H1 (cell line): ENCODE measurements around the gene TM2D1. TPM values are rescaled to one million over a fixed set of nuclear protein-coding genes. Genes with fewer than 3 reads are reported as not detected.

Source experiments
- CTCF ChIA-PET: fragments of 300-600 bp; sonication (Branson Sonifier 250); formaldehyde crosslinking; loops from one replicate; lab custom pipeline; 2021; ENCODE audit not compliant: partially characterized antibody; lab: Charles Lee
- POLR2A ChIA-PET: fragments of 300-600 bp; sonication (Branson Sonifier 250); formaldehyde crosslinking; loops from one replicate; lab custom pipeline; 2021; ENCODE audit warnings: inconsistent platforms; ENCODE audit not compliant: partially characterized antibody; lab: Charles Lee
- DNase-seq, 2 experiments: peaks; one replicate each; pipeline versions ENCODE4 v3.0.0 to v3.0.0-alpha.2; 2010 to 2022; ENCODE audit warnings: low spot score in 2 of 2, low read depth in 1 of 2, mixed read lengths in 1 of 2
- FAIRE-seq: peaks from 2 replicates; lab custom pipeline; 2011; peaks lifted over from hg19 to GRCh38; lab: Jason Lieb, UNC
- H2AFZ ChIP-seq: 2 replicates; pipeline ENCODE4 v1.8.1; 2012; ENCODE audit warnings: low read length, inconsistent platforms
- H2AK5ac ChIP-seq: 2 replicates; pipeline ENCODE4 v1.6.1; 2013; ENCODE audit warnings: low read depth, low read length
- H2BK120ac ChIP-seq: replicated peaks from 2 replicates; pipeline ENCODE3; 2013; ENCODE audit warnings: low read depth, low read length, inconsistent platforms
- H2BK12ac ChIP-seq: 2 replicates; pipeline ENCODE4 v1.6.1; 2013; ENCODE audit warnings: low read depth, low read length
- H2BK15ac ChIP-seq: 2 replicates; pipeline ENCODE4 v1.6.1; 2013; ENCODE audit warnings: low read length
- H2BK20ac ChIP-seq: 2 replicates; pipeline ENCODE4 v1.6.1; 2013; ENCODE audit warnings: low read length
- H2BK5ac ChIP-seq: 2 replicates; pipeline ENCODE4 v1.6.1; 2013; ENCODE audit warnings: low read depth, low read length
- H3K14ac ChIP-seq: 2 replicates; pipeline ENCODE4 v1.6.1; 2013; ENCODE audit warnings: inconsistent platforms; ENCODE audit not compliant: insufficient read length
- H3K18ac ChIP-seq: 2 replicates; pipeline ENCODE4 v1.6.1; 2013; ENCODE audit warnings: low read length; ENCODE audit errors: extremely low read depth
- H3K23ac ChIP-seq: 2 replicates; pipeline ENCODE4 v1.6.1; 2013; ENCODE audit warnings: inconsistent platforms; ENCODE audit not compliant: insufficient read length
- H3K23me2 ChIP-seq: 2 replicates; pipeline ENCODE4 v1.6.1; 2013; ENCODE audit warnings: low read depth, low read length
- H3K27ac ChIP-seq: 2 replicates; pipeline ENCODE4 v1.6.1; 2011; ENCODE audit warnings: low read depth, low read length, inconsistent platforms
- H3K27me3 ChIP-seq, 4 experiments: replicated peaks in 1 of 4; 1 replicate in 1 of 4; 2 replicates in 3 of 4; pipeline versions ENCODE4 v1.6.1 to v1.8.1; 2011 to 2013; ENCODE audit warnings: low read length in 3 of 4, mild to moderate bottlenecking in 3 of 4, inconsistent platforms in 2 of 4, mixed read lengths in 2 of 4, moderate library complexity in 1 of 4; ENCODE audit not compliant: control insufficient read depth in 3 of 4, insufficient read depth in 3 of 4; ENCODE audit errors: extremely low read depth in 1 of 4
- H3K36me3 ChIP-seq, 4 experiments: 2 replicates each; pipeline versions ENCODE4 v1.6.1 to v1.8.1; 2011 to 2013; ENCODE audit warnings: mild to moderate bottlenecking in 4 of 4, low read length in 3 of 4, moderate library complexity in 2 of 4, control low read depth in 1 of 4, inconsistent platforms in 1 of 4; ENCODE audit not compliant: insufficient read depth in 4 of 4, control insufficient read depth in 2 of 4
- H3K4ac ChIP-seq: replicated peaks from 2 replicates; pipeline ENCODE3; 2013; ENCODE audit warnings: low read length, low read depth, mixed read lengths, inconsistent platforms; ENCODE audit not compliant: insufficient read length
- H3K4me1 ChIP-seq, 4 experiments: replicated peaks in 1 of 4; 1 replicate in 1 of 4; 2 replicates in 3 of 4; pipeline versions ENCODE4 v1.6.1 to v1.8.1; 2011 to 2013; ENCODE audit warnings: low read length in 3 of 4, inconsistent platforms in 2 of 4, mixed read lengths in 1 of 4; ENCODE audit not compliant: insufficient read depth in 4 of 4, control insufficient read depth in 3 of 4
- H3K4me2 ChIP-seq, 2 experiments: 2 replicates each; pipeline versions ENCODE4 v1.6.1 to v1.8.1; 2011 to 2013; ENCODE audit warnings: low read depth in 2 of 2, low read length in 2 of 2, control low read depth in 1 of 2, inconsistent platforms in 1 of 2, mild to moderate bottlenecking in 1 of 2; ENCODE audit not compliant: insufficient read depth in 1 of 2
- H3K4me3 ChIP-seq, 4 experiments: fragments of 200-600, 300-600 bp in 1 of 4; sonication (generic), shearing (Covaris generic), sonication (Bioruptor Twin) in 1 of 4; 2 replicates each; pipeline versions ENCODE4 v1.5.1 to v1.8.1; 2011 to 2016; ENCODE audit warnings: low read length in 4 of 4, low read depth in 3 of 4, control low read depth in 2 of 4, inconsistent platforms in 2 of 4, mild to moderate bottlenecking in 2 of 4, mixed read lengths in 1 of 4, moderate library complexity in 1 of 4; ENCODE audit not compliant: insufficient read depth in 2 of 4; ENCODE audit errors: extremely low read depth in 1 of 4
- H3K56ac ChIP-seq: replicated peaks from 2 replicates; pipeline ENCODE3; 2013; ENCODE audit warnings: low read depth, mild to moderate bottlenecking, mixed read lengths, low read length, inconsistent platforms; ENCODE audit not compliant: insufficient read length
- H3K79me1 ChIP-seq: 2 replicates; pipeline ENCODE4 v1.6.1; 2013; ENCODE audit warnings: low read depth, low read length, control low read depth
- H3K79me2 ChIP-seq, 2 experiments: 2 replicates each; pipeline versions ENCODE4 v1.6.1 to v1.8.1; 2012 to 2013; ENCODE audit warnings: low read length in 2 of 2, mild to moderate bottlenecking in 2 of 2, inconsistent platforms in 1 of 2; ENCODE audit not compliant: insufficient read depth in 2 of 2, control insufficient read depth in 1 of 2
- H3K9ac ChIP-seq, 4 experiments: replicated peaks in 1 of 4; 1 replicate in 1 of 4; 2 replicates in 3 of 4; pipeline versions ENCODE4 v1.6.1 to v1.8.1; 2011 to 2013; ENCODE audit warnings: low read depth in 3 of 4, low read length in 3 of 4, control low read depth in 2 of 4, mild to moderate bottlenecking in 2 of 4, moderate library complexity in 2 of 4, inconsistent platforms in 1 of 4; ENCODE audit errors: extremely low read depth in 1 of 4
- H3K9me3 ChIP-seq, 2 experiments: 2 replicates each; pipeline versions ENCODE4 v1.6.1 to v1.8.1; 2012 to 2013; ENCODE audit warnings: mild to moderate bottlenecking in 2 of 2, moderate library complexity in 2 of 2, control low read depth in 1 of 2, inconsistent platforms in 1 of 2, low read depth in 1 of 2, low read length in 1 of 2, mixed read lengths in 1 of 2; ENCODE audit not compliant: insufficient read depth in 2 of 2
- H4K20me1 ChIP-seq, 2 experiments: replicated peaks in 1 of 2; 2 replicates each; pipeline versions ENCODE3 to v1.8.1; 2011 to 2013; ENCODE audit warnings: inconsistent platforms in 2 of 2, low read length in 2 of 2, mild to moderate bottlenecking in 1 of 2; ENCODE audit not compliant: insufficient read depth in 2 of 2, control insufficient read depth in 1 of 2
- H4K5ac ChIP-seq: 2 replicates; pipeline ENCODE4 v1.6.1; 2013; ENCODE audit warnings: low read length, low read depth, mixed read lengths, inconsistent platforms; ENCODE audit not compliant: insufficient read length
- H4K8ac ChIP-seq: 2 replicates; pipeline ENCODE4 v1.8.0; 2013; ENCODE audit warnings: mild to moderate bottlenecking, moderate library complexity, low read length, inconsistent platforms; ENCODE audit not compliant: insufficient read depth; ENCODE audit errors: extremely low read depth
- H4K91ac ChIP-seq: replicated peaks from 2 replicates; pipeline ENCODE3; 2013; ENCODE audit warnings: low read length, mixed read lengths, inconsistent platforms; ENCODE audit not compliant: insufficient read length
- CBX5 ChIP-seq: fragments of 300-800, 300-1000 bp; sonication (generic); IDR thresholded peaks from 2 replicates; pipeline ENCODE4 v1.7.1; 2016; ENCODE audit warnings: antibody characterized with exemption, low read length, low read depth
- GABPA ChIP-seq: IDR thresholded peaks from 2 replicates; pipeline ENCODE4 v1.6.1; 2011; ENCODE audit warnings: mild to moderate bottlenecking, low read length, moderate library complexity, borderline replicate concordance; ENCODE audit not compliant: insufficient read depth
- GTF2F1 ChIP-seq: IDR thresholded peaks from 2 replicates; pipeline ENCODE4 v1.6.1; 2012; ENCODE audit warnings: low read depth, low read length, improper control_type of control experiment, borderline replicate concordance
- HDAC6 ChIP-seq: IDR thresholded peaks from one replicate; pipeline ENCODE4 v1.7.1; 2012; ENCODE audit warnings: low read depth, mild to moderate bottlenecking, inconsistent platforms, low read length, moderate library complexity
- KDM4A ChIP-seq: IDR thresholded peaks from one replicate; pipeline ENCODE4 v1.7.1; 2012; ENCODE audit warnings: low read depth, mild to moderate bottlenecking, moderate library complexity, low read length, inconsistent platforms; ENCODE audit not compliant: severe bottlenecking
- KDM5A ChIP-seq: fragments of 200-600 bp; IDR thresholded peaks from 2 replicates; pipeline ENCODE4 v1.7.1; 2012; ENCODE audit warnings: mild to moderate bottlenecking, low read length, inconsistent platforms, mixed read lengths
- NANOG ChIP-seq: IDR thresholded peaks from 2 replicates; pipeline ENCODE4 v1.6.1; 2011; ENCODE audit warnings: low read length, low read depth, mild to moderate bottlenecking, inconsistent platforms; ENCODE audit not compliant: insufficient read depth, poor library complexity, severe bottlenecking
- RAD21 ChIP-seq, 2 experiments: IDR thresholded peaks in 1 of 2; conservative IDR thresholded peaks in 1 of 2; 2 replicates each; pipeline ENCODE4 v1.6.1; 2011; ENCODE audit warnings: low read depth in 2 of 2, low read length in 2 of 2, improper control_type of control experiment in 1 of 2, inconsistent platforms in 1 of 2, mild to moderate bottlenecking in 1 of 2, moderate library complexity in 1 of 2
- RFX5 ChIP-seq: IDR thresholded peaks from 2 replicates; pipeline ENCODE4 v1.6.1; 2011; ENCODE audit warnings: low read depth, low read length, improper control_type of control experiment, borderline replicate concordance
- SIX5 ChIP-seq: IDR thresholded peaks from 2 replicates; pipeline ENCODE4 v1.6.1; 2011; ENCODE audit warnings: mild to moderate bottlenecking, low read depth, low read length
- SP1 ChIP-seq: IDR thresholded peaks from 2 replicates; pipeline ENCODE4 v1.6.1; 2011; ENCODE audit warnings: low read depth, low read length
- WGBS, 2 experiments: shearing (Covaris generic) in 1 of 2; methylation state at CpG; one replicate each; pipeline versions ENCODE4 v1.1.6 to v1.1.7; 2013 to 2015; ENCODE audit warnings: low lambda C conversion rate in 2 of 2, mixed read lengths in 2 of 2, inconsistent platforms in 1 of 2, low coverage in 1 of 2, missing lambda C conversion rate in 1 of 2; ENCODE audit not compliant: insufficient replicate concordance in 2 of 2, insufficient coverage in 1 of 2, insufficient read length in 1 of 2; ENCODE audit errors: extremely low coverage in 1 of 2, missing lambda C conversion rate in 1 of 2; 5-methylcytosine and 5-hydroxymethylcytosine counted together
- polyA plus RNA-seq, 7 experiments: library from polyadenylated mRNA; depleted of rRNA in 3 of 7; stranded (reverse) in 5 of 7; unstranded in 2 of 7; fragments of >200 nt in 5 of 7; fragments of 200-250 nt in 2 of 7; gene quantifications; 1 replicate in 5 of 7; 2 replicates in 1 of 7; 4 replicates in 1 of 7; pipeline versions ENCODE4 v1.2.1 to v1.2.3, GENCODE V29; 2011 to 2013; ENCODE audit warnings: missing spikeins in 2 of 7, mixed read lengths in 2 of 7
- total RNA-seq: library from RNA; stranded (reverse); fragmentation: NEBNext Ultra II Directional; extraction: Animal tissue kit (Norgen Biotek cat#: 25700); gene quantifications from 2 replicates; pipeline ENCODE4 v1.2.1, GENCODE V29; 2021
- TF ChIP-seq, protein P1 (sequence below): IDR thresholded peaks from 2 replicates; pipeline ENCODE4 v1.6.1; 2012; ENCODE audit warnings: low read length, inconsistent platforms

Gene TM2D1
- total and polyA plus RNA-seq, 2 of the 8 experiments (the other 6 are each of a cell fraction or from before 2014, with no cell fraction given): 17.7 to 20.5 TPM

DNA sequence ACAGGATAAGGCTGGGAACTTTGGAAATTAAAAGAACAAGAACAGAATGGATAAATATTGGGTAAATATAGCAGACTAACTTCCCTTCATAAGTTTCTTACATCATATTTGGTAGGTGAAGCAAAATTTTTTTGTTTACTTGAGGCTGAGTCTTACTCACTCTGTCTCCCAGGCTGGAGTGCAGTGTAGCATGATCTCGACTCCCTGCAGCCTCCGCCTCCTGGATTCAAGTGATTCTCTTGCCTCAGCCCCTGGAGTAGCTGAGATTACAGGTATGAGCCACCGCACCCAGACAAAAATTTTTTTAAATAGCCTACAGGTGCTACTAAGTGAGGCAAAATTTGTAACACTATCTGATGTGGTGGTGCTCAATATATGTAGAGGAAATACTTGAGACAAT is 50.7 kb downstream of the TM2D1 start:
- ChIA-PET POLR2A (interaction anchor here (0.8 kb wide), 1 partner anchor 33 kb away, joined by 3 read pairs; no protein-coding TSS in a partner anchor), CTCF (no interaction called here)
- Histone ChIP-seq H3K23ac (no peak overlapping the region), H3K9me3 (no peaks in the 10 kb centered on the region), H3K14ac (no peak overlapping the region), H2BK20ac (no peak overlapping the region), H3K4me1 (no peaks in the 10 kb centered on the region), H2AFZ (no peak overlapping the region), H2BK12ac (no peak overlapping the region), H3K23me2 (no peaks in the 10 kb centered on the region), H3K18ac (no peak overlapping the region), H3K27ac (no peak overlapping the region), H3K79me2 (no peaks in the 10 kb centered on the region), H3K4me2 (no peak overlapping the region), H3K4ac (no peak overlapping the region), H3K79me1 (no peaks in the 10 kb centered on the region), H3K27me3 (no peaks in the 10 kb centered on the region; a peak in 1 of 7 replicates), H4K20me1 (no peaks in the 10 kb centered on the region), H3K56ac (no peak overlapping the region), H2BK120ac (no peak overlapping the region), H3K36me3 (no peaks in the 10 kb centered on the region), H3K4me3 (no peak overlapping the region), H4K5ac (no peak overlapping the region), H4K8ac (no peak overlapping the region), H2AK5ac (no peak overlapping the region), H2BK5ac (no peak overlapping the region), H3K9ac (no peak overlapping the region), H2BK15ac (no peak overlapping the region), H4K91ac (no peak overlapping the region)
- no peak for FAIRE-seq
- 89% methylated on average over 3 of the region's 3 CpGs; no CpG with 5 or more reads in 1 of the 2 experiments for WGBS, 2 experiments
- DNase-seq: no peak
- TF ChIP-seq RAD21 (IDR thresholded peaks at IDR 0.05 in 1 of 2, conservative IDR thresholded peaks at IDR 0.05 in 1 of 2; ENCODE audit: low read depth in 2 of 2, low read length in 2 of 2) (no peak), RFX5 (no peak), KDM5A (no peak), CBX5 (no peak), GTF2F1 (no peak), GABPA (no peak), HDAC6 (no peak), SIX5 (no peak), KDM4A (no peak), SP1 (no peak), NANOG (no peak)
- TF ChIP-seq, protein P1, sequence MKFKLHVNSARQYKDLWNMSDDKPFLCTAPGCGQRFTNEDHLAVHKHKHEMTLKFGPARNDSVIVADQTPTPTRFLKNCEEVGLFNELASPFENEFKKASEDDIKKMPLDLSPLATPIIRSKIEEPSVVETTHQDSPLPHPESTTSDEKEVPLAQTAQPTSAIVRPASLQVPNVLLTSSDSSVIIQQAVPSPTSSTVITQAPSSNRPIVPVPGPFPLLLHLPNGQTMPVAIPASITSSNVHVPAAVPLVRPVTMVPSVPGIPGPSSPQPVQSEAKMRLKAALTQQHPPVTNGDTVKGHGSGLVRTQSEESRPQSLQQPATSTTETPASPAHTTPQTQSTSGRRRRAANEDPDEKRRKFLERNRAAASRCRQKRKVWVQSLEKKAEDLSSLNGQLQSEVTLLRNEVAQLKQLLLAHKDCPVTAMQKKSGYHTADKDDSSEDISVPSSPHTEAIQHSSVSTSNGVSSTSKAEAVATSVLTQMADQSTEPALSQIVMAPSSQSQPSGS: no peak
